CD4-positive, alpha-beta T cell (primary cell): Measurements from ENCODE around the gene PSMC6. TPM values are rescaled to one million over a fixed set of nuclear protein-coding genes. Genes with fewer than 3 reads are reported as not detected.

Experiments
- ATAC-seq: fragments of 200-7000 bp; cut with Tn5 transposase; one replicate; pipeline ENCODE4 v1.10.0; 2022; ENCODE audit warnings: mild to moderate bottlenecking; ENCODE audit not compliant: poor library complexity
- CTCF ChIA-PET: fragments of 350-600 bp; sonication (Branson Sonifier 250); formaldehyde crosslinking; loops from one replicate; lab custom pipeline; 2021; ENCODE audit warnings: antibody characterized with exemption, inconsistent platforms; lab: Charles Lee
- POLR2A ChIA-PET: fragments of 350-600 bp; sonication (Branson Sonifier 250); formaldehyde crosslinking; loops from one replicate; lab custom pipeline; 2021; ENCODE audit warnings: antibody characterized with exemption, inconsistent platforms; lab: Charles Lee
- DNase-seq, 14 experiments: peaks; one replicate each; pipeline ENCODE4 v3.0.0-alpha.2; 2013 to 2020; ENCODE audit warnings: mixed read lengths in 2 of 14
- H3K27ac ChIP-seq, 2 donors: one replicate each; pipeline versions ENCODE4 v1.5.1 to v1.7.0; 2013; ENCODE audit warnings: low read length in 2 of 2, low read depth in 1 of 2, mild to moderate bottlenecking in 1 of 2
- H3K27me3 ChIP-seq, 2 experiments: 1 replicate in 1 of 2; 2 replicates in 1 of 2; pipeline versions ENCODE4 v1.6.1 to v1.7.0; 2013; ENCODE audit warnings: low read length in 2 of 2, control low read depth in 1 of 2, mild to moderate bottlenecking in 1 of 2, moderate library complexity in 1 of 2; ENCODE audit not compliant: insufficient read depth in 2 of 2, control insufficient read depth in 1 of 2
- H3K36me3 ChIP-seq: one replicate; pipeline ENCODE4 v1.6.1; 2013; ENCODE audit warnings: low read length, control low read depth; ENCODE audit not compliant: insufficient read depth
- H3K4me1 ChIP-seq: one replicate; pipeline ENCODE4 v1.6.1; 2013; ENCODE audit warnings: low read length, control low read depth; ENCODE audit not compliant: insufficient read depth
- H3K4me3 ChIP-seq: one replicate; pipeline ENCODE4 v1.5.1; 2013; ENCODE audit warnings: mild to moderate bottlenecking, low read length, moderate library complexity
- H3K9me3 ChIP-seq, 2 experiments: 1 replicate in 1 of 2; 2 replicates in 1 of 2; pipeline versions ENCODE4 v1.6.1 to v1.7.0; 2013; ENCODE audit warnings: low read length in 2 of 2, mild to moderate bottlenecking in 2 of 2, control low read depth in 1 of 2, moderate library complexity in 1 of 2; ENCODE audit not compliant: control insufficient read depth in 1 of 2, insufficient read depth in 1 of 2
- H3K27ac Mint-ChIP-seq: one replicate; pipeline ENCODE4 v1.8.0; 2020; ENCODE audit warnings: mixed read lengths
- H3K27me3 Mint-ChIP-seq: one replicate; pipeline ENCODE4 v1.8.0; 2021; ENCODE audit warnings: mixed read lengths
- H3K36me3 Mint-ChIP-seq: one replicate; pipeline ENCODE4 v1.8.0; 2021; ENCODE audit warnings: low read depth, mixed read lengths
- H3K4me1 Mint-ChIP-seq: one replicate; pipeline ENCODE4 v1.8.0; 2021; ENCODE audit warnings: low read depth, mixed read lengths
- H3K4me3 Mint-ChIP-seq: one replicate; pipeline ENCODE4 v1.8.0; 2020; ENCODE audit warnings: mild to moderate bottlenecking, mixed read lengths
- H3K9me3 Mint-ChIP-seq: one replicate; pipeline ENCODE4 v1.8.0; 2020; ENCODE audit warnings: mixed read lengths
- CTCF ChIP-seq: fragments of 200-600 bp; IDR thresholded peaks from one replicate; pipeline ENCODE4 v1.8.0; 2022; ENCODE audit warnings: antibody characterized with exemption, mild to moderate bottlenecking
- intact Hi-C, 2 experiments: fragments of 100-400 bp; cut with DNase I in 1 of 2; cut with micrococcal nuclease in 1 of 2; formaldehyde crosslinking; loops; one replicate each; pipeline versions ENCODE4 v1.15.1 to v1.9.0; 2023 to 2025; cut with DNase I, micrococcal nuclease
- total RNA-seq, 174 experiments: library from RNA in 2 of 174; stranded (reverse) in 2 of 174; gene quantifications; one replicate each; pipeline ENCODE4 v1.2.3 and lab custom pipeline; 2021 to 2026

Gene PSMC6
- total RNA-seq, 2 experiments from 2014 or later: 110 to 111 TPM

- Histone ChIP-seq H3K4me3 (peak overlapping the region; percentile 100), H3K27ac (peak overlapping the region; percentile 84 to 89), H3K36me3 (peaks cover 38% of the 10 kb centered on the region), H3K9me3 (no peaks in the 10 kb centered on the region), H3K27me3 (no peaks in the 10 kb centered on the region), H3K4me1 (peaks cover 38% of the 10 kb centered on the region)
- POLR2A ChIA-PET: interaction anchor here (0.8 to 5.8 kb wide), 4 partner anchors 9 to 60 kb away, joined by 3 to 113 read pairs (median 3); no protein-coding TSS in a partner anchor
- intact Hi-C loops: loop anchor here (2.0 to 5.0 kb wide), 5 partner anchors 14 to 178 kb away; partner anchors contain the start of genes GNPNAT1 (in 2 of the 2), GPR137C (in 1 of the 2), PSMC6 (in 1 of the 2) and TXNDC16 (in 1 of the 2)
- Mint-ChIP-seq H3K9me3 (no peaks in the 10 kb centered on the region), H3K27ac (peak overlapping the region; percentile 94), H3K36me3 (peaks cover 77% of the 10 kb centered on the region), H3K4me1 (peaks cover 43% of the 10 kb centered on the region), H3K27me3 (no peaks in the 10 kb centered on the region), H3K4me3 (peak overlapping the region; percentile 93)
- DNase-seq (no peak), ATAC-seq (no peak)
- CTCF ChIA-PET: interaction anchor here (1.4 kb wide), 1 partner anchor 12 kb away, joined by 6 read pairs; no protein-coding TSS in a partner anchor
- no peak for TF ChIP-seq CTCF
These were observed 23.7 kb downstream of the PSMC6 start for GRCh38 chr14:52730709-52731111.

GRCh38 chr14:52733824-52734223 is 26.8 kb downstream of the PSMC6 start:
- Mint-ChIP-seq H3K36me3 (peaks cover 66% of the 10 kb centered on the region), H3K27ac (peak overlapping the region; percentile 58), H3K4me1 (peaks cover 73% of the 10 kb centered on the region), H3K9me3 (no peaks in the 10 kb centered on the region), H3K4me3 (peak overlapping the region; percentile 82), H3K27me3 (no peaks in the 10 kb centered on the region)
- Histone ChIP-seq H3K9me3 (no peaks in the 10 kb centered on the region), H3K36me3 (peaks cover 26% of the 10 kb centered on the region), H3K4me1 (peaks cover 45% of the 10 kb centered on the region), H3K27me3 (no peaks in the 10 kb centered on the region), H3K27ac (no peak overlapping the region), H3K4me3 (no peak overlapping the region)
- DNase-seq (no peak), ATAC-seq (no peak)
- POLR2A ChIA-PET: interaction anchor here (1.2 to 2.4 kb wide), 2 partner anchors 8 to 38 kb away, joined by 5 to 6 read pairs; partner anchors contain the start of gene ERO1A
- intact Hi-C loops: loop anchor here in 1 of 2 experiments (5.0 kb wide), 2 partner anchors 42 to 182 kb away; partner anchors contain the start of genes GPR137C and TXNDC16
- CTCF ChIA-PET: no interaction called here
- no peak for TF ChIP-seq CTCF

- Histone ChIP-seq H3K9me3 (no peaks in the 10 kb centered on the region), H3K27ac (no peak overlapping the region), H3K36me3 (peaks cover 26% of the 10 kb centered on the region), H3K4me1 (peaks cover 43% of the 10 kb centered on the region), H3K27me3 (no peaks in the 10 kb centered on the region), H3K4me3 (no peak overlapping the region)
- no peak for DNase-seq
- no peak for TF ChIP-seq CTCF
- ChIA-PET POLR2A (interaction anchor here (0.9 to 2.4 kb wide), 4 partner anchors 25 to 184 kb away, joined by 3 to 6 read pairs (median 4); partner anchors contain the start of genes ERO1A, GPR137C and TXNDC16), CTCF (interaction anchor here (1.1 kb wide), 1 partner anchor 19 kb away, joined by 5 read pairs; no protein-coding TSS in a partner anchor)
- no peak for ATAC-seq
- H3K4me3 Mint-ChIP-seq: peak overlapping the region; percentile 26
- H3K4me1 Mint-ChIP-seq: peaks cover 74% of the 10 kb centered on the region
- no peaks in the 10 kb centered on the region for H3K27me3 Mint-ChIP-seq
- intact Hi-C loops: loop anchor here in 1 of 2 experiments (5.0 kb wide), 1 partner anchor 44 kb away; no protein-coding TSS in a partner anchor
- H3K36me3 Mint-ChIP-seq: peaks cover 48% of the 10 kb centered on the region
- H3K9me3 Mint-ChIP-seq: no peaks in the 10 kb centered on the region
- peak overlapping the region; percentile 53 for H3K27ac Mint-ChIP-seq
These were observed 29.0 kb downstream of the PSMC6 start for GRCh38 chr14:52735921-52736489.
